ENCODE data around the gene SLC17A9. TPM values are rescaled to one million over a fixed set of nuclear protein-coding genes. Genes with fewer than 3 reads are reported as not detected.

SLC17A9 gene
- total RNA-seq, 4 donors from 2014 or later = 0.31 to 3.9 (median 1.4) TPM

- no peak overlapping the region for H3K4me3 ChIP-seq
- H3K27me3 ChIP-seq = no peaks in the 10 kb centered on the region
- no peak for DNase-seq
- 62% methylated on average over 9 to 10 of the region's 10 CpGs for WGBS, 2 donors
- peaks cover 5 to 22% (median 7%) of the 10 kb centered on the region in 3 donors for H3K36me3 ChIP-seq
- H3K9me3 ChIP-seq = no peaks in the 10 kb centered on the region
- TF ChIP-seq POLR2A (IDR thresholded peaks at IDR 0.05) = no peak
- no peak for TF ChIP-seq CTCF (IDR thresholded peaks at IDR 0.05)
- H3K4me1 ChIP-seq = peaks cover 37 to 97% (median 67%) of the 10 kb centered on the region in 3 donors
- intact Hi-C loops (cut with DNase I) = no loop called here
- H3K27ac ChIP-seq = no peak overlapping the region
Observed at GRCh38 chr20:62916703-62917476, 35.6 kb upstream of the SLC17A9 start.

DNA sequence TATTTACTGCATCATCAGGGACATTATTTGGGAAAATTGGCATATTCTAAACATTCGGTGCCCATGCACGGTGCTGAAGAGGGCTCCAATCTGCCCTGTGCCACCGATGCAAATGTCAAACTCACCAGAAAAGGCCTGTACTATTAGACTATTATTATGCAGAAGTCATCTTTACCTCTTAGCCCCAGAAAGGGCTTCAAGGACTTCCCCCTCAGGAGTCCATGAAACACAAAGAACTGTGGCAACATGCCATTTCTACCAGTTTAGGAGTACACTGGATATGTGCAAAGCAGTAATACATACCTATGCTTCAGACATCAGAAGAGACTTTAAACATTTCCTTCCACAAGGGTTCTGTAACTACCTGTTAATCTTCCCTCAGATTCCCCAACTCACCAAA lies 34.8 kb upstream of the SLC17A9 start:
- 51 to 62% methylated on average over 3 of the region's 3 CpGs for WGBS, 2 donors
- intact Hi-C loops (cut with DNase I) = no loop called here

DNA sequence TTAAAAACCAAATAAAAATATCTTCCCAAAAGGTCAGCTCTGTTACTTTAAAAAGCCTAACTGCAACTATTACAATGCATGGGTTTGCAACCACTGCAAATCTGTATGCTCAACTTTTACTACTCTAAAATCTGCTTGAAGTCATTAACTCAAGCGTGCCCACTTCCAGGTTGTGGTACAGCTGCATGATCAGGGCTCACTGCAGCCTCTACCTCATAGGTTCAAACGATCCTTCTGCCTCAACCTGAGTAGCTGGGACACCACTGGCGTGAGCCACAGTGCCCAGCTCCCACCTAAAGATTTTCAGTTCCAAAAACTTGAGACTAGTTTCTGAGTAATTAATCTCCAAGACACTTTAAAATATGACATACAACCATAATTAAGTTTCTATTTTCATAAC lies 34.4 kb upstream of the SLC17A9 start:
- no peak for DNase-seq
- no peak for TF ChIP-seq CTCF (IDR thresholded peaks at IDR 0.05)
- no peak for TF ChIP-seq POLR2A (IDR thresholded peaks at IDR 0.05)
- intact Hi-C loops (cut with DNase I) = no loop called here
- Histone ChIP-seq H3K36me3 (peaks cover 1 to 10% (median 4%) of the 10 kb centered on the region in 3 donors), H3K4me1 (peaks cover 47 to 100% (median 78%) of the 10 kb centered on the region in 3 donors), H3K27ac (no peak overlapping the region), H3K27me3 (no peaks in the 10 kb centered on the region), H3K4me3 (no peak overlapping the region), H3K9me3 (no peaks in the 10 kb centered on the region)
- 46 to 59% methylated on average over 3 of the region's 3 CpGs for WGBS, 2 donors

More for the DNA sequence above, 34.8 kb upstream of the SLC17A9 start:
- no peak for DNase-seq
- H3K4me1 ChIP-seq = peaks cover 43 to 98% (median 74%) of the 10 kb centered on the region in 3 donors
- H3K36me3 ChIP-seq = peaks cover 3 to 14% (median 4%) of the 10 kb centered on the region in 3 donors
- TF ChIP-seq CTCF (IDR thresholded peaks at IDR 0.05) (no peak), POLR2A (IDR thresholded peaks at IDR 0.05) (no peak)
- no peaks in the 10 kb centered on the region for H3K9me3 ChIP-seq
- H3K4me3 ChIP-seq = no peak overlapping the region
- H3K27me3 ChIP-seq = no peaks in the 10 kb centered on the region
- no peak overlapping the region for H3K27ac ChIP-seq

DNA sequence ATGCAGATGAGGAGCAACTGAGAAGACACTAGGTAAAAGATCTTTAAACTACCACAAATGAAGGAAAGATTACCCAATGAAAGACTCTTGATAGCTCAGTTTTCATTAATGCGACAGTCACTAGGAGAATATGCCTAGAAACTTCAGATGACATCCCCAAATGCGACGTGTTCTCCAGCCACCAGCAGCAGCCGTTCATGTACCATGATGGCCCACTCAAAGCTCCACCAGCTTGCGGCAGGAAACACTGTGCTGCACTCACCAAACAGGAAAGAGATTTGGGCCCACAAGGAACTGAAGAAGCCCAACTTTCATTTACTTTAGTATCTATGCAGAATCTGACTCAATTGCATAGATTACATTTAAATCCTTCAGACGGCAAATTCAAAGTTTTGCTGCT lies 33.7 kb upstream of the SLC17A9 start:
- WGBS, 2 donors = 52 to 56% methylated on average over 6 of the region's 6 CpGs
- Histone ChIP-seq H3K4me3 (no peak overlapping the region), H3K36me3 (peaks cover 0 to 3% (median 0%) of the 10 kb centered on the region in 3 donors), H3K27ac (no peak overlapping the region), H3K27me3 (no peaks in the 10 kb centered on the region), H3K9me3 (no peaks in the 10 kb centered on the region), H3K4me1 (peaks cover 54 to 100% (median 82%) of the 10 kb centered on the region in 3 donors)
- intact Hi-C loops (cut with DNase I) = no loop called here
- TF ChIP-seq POLR2A (IDR thresholded peaks at IDR 0.05) (no peak), CTCF (IDR thresholded peaks at IDR 0.05) (no peak)
- no peak for DNase-seq

DNA sequence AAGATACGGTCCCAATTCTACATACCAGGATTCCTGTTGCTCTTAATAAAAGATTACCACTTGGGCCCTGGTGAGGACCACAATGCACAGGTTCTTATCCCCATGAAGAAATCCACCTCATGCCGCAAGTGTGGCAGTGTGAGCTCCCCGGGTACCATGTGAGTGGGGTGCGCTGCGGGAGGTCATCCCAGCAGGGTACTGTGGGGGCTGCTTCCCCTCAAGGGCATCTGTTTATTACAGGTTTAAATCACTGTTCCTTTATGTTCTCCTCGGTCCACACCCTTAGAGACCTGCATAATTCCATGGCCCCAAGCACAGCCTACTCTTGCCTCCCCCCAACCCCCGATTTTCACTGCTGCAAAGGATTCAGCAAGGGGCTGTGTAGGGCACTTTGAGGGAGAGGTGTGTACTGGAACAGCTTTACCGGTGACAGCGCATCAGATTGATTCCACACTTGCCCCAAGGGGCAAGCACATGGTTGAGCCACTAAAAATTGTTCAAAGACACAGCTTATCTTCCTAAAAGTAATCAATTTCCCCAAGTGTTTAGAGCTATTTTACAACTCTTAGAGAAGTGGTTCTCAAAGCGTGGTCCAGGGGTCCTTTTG lies 32.4 kb upstream of the SLC17A9 start:
- Histone ChIP-seq H3K4me3 (no peak overlapping the region), H3K9me3 (no peaks in the 10 kb centered on the region), H3K4me1 (peaks cover 65 to 100% (median 92%) of the 10 kb centered on the region in 3 donors), H3K27ac (no peak overlapping the region), H3K27me3 (no peaks in the 10 kb centered on the region), H3K36me3 (no peaks in the 10 kb centered on the region)
- TF ChIP-seq CTCF (IDR thresholded peaks at IDR 0.05) (no peak), POLR2A (IDR thresholded peaks at IDR 0.05) (no peak)
- no peak for DNase-seq
- WGBS, 2 donors = 62 to 69% methylated on average over 7 to 9 of the region's 10 CpGs
- intact Hi-C loops (cut with DNase I) = no loop called here

All from esophagus squamous epithelium (tissue), 5 donors.